Effector memory CD8-positive, alpha-beta T cell (primary cell): Measurements from ENCODE around the gene DUSP7.

Source experiments
- ATAC-seq: fragments of 150-1000 bp; cut with Tn5 transposase; replicated peaks from 2 replicates; pipeline ENCODE4 v1.10.0; 2021; ENCODE audit warnings: mild to moderate bottlenecking, moderate library complexity
- DNase-seq, 3 experiments: peaks; one replicate each; pipeline ENCODE4 v3.0.0; 2021
- H3K27ac Mint-ChIP-seq, 2 donors: one replicate each; pipeline ENCODE4 v1.8.0; 2022; ENCODE audit warnings: mild to moderate bottlenecking in 2 of 2, mixed read lengths in 2 of 2, moderate library complexity in 2 of 2
- H3K27me3 Mint-ChIP-seq, 2 donors: one replicate each; pipeline ENCODE4 v1.8.0; 2022; ENCODE audit warnings: mixed read lengths in 2 of 2
- H3K36me3 Mint-ChIP-seq: one replicate; pipeline ENCODE4 v1.8.0; 2022; ENCODE audit warnings: mild to moderate bottlenecking, moderate library complexity, mixed read lengths; ENCODE audit not compliant: insufficient read depth
- H3K4me1 Mint-ChIP-seq, 2 donors: one replicate each; pipeline ENCODE4 v1.8.0; 2022; ENCODE audit warnings: low read depth in 2 of 2, mixed read lengths in 2 of 2
- H3K4me3 Mint-ChIP-seq, 2 donors: one replicate each; pipeline ENCODE4 v1.8.0; 2022; ENCODE audit warnings: mild to moderate bottlenecking in 2 of 2, mixed read lengths in 2 of 2, moderate library complexity in 2 of 2
- H3K9me3 Mint-ChIP-seq, 2 donors: one replicate each; pipeline ENCODE4 v1.8.0; 2022; ENCODE audit warnings: mixed read lengths in 2 of 2

DUSP7 gene

GRCh38 chr3:52020796-52021195 is 35.6 kb downstream of the DUSP7 start:
- DNase-seq (no peak), ATAC-seq (no peak)
- Mint-ChIP-seq H3K4me1 (no peaks in the 10 kb centered on the region), H3K4me3 (no peak overlapping the region), H3K36me3 (no peaks in the 10 kb centered on the region), H3K9me3 (no peaks in the 10 kb centered on the region), H3K27me3 (no peaks in the 10 kb centered on the region), H3K27ac (no peak overlapping the region)

GRCh38 chr3:52019352-52020080 is 36.9 kb downstream of the DUSP7 start:
- ATAC-seq (no peak), DNase-seq (no peak)
- Mint-ChIP-seq H3K4me1 (no peaks in the 10 kb centered on the region), H3K27ac (no peak overlapping the region), H3K36me3 (no peaks in the 10 kb centered on the region), H3K27me3 (no peaks in the 10 kb centered on the region), H3K4me3 (no peak overlapping the region), H3K9me3 (no peaks in the 10 kb centered on the region)

GRCh38 chr3:52018319-52019000 is 37.9 kb downstream of the DUSP7 start:
- no peaks in the 10 kb centered on the region for H3K9me3 Mint-ChIP-seq
- ATAC-seq (no peak), DNase-seq (no peak)
- H3K36me3 Mint-ChIP-seq, result no peaks in the 10 kb centered on the region
- H3K4me3 Mint-ChIP-seq, result no peak overlapping the region
- H3K4me1 Mint-ChIP-seq, result no peaks in the 10 kb centered on the region
- H3K27me3 Mint-ChIP-seq, result no peaks in the 10 kb centered on the region
- H3K27ac Mint-ChIP-seq, result no peak overlapping the region

- Mint-ChIP-seq H3K27me3 (no peaks in the 10 kb centered on the region), H3K4me1 (no peaks in the 10 kb centered on the region), H3K4me3 (no peak overlapping the region), H3K27ac (no peak overlapping the region), H3K36me3 (no peaks in the 10 kb centered on the region), H3K9me3 (no peaks in the 10 kb centered on the region)
- DNase-seq, result no peak
- no peak for ATAC-seq
Observed at GRCh38 chr3:52017586-52017985, 38.8 kb downstream of the DUSP7 start.

- Mint-ChIP-seq H3K36me3 (no peaks in the 10 kb centered on the region), H3K27ac (no peak overlapping the region), H3K9me3 (no peaks in the 10 kb centered on the region), H3K4me3 (no peak overlapping the region), H3K4me1 (no peaks in the 10 kb centered on the region), H3K27me3 (no peaks in the 10 kb centered on the region)
- ATAC-seq (no peak), DNase-seq (no peak)
Observed at GRCh38 chr3:52015438-52016228, 40.7 kb downstream of the DUSP7 start.

GRCh38 chr3:52014613-52015012 is 41.8 kb downstream of the DUSP7 start:
- Mint-ChIP-seq H3K27me3 (no peaks in the 10 kb centered on the region), H3K4me3 (no peak overlapping the region), H3K4me1 (no peaks in the 10 kb centered on the region), H3K27ac (no peak overlapping the region), H3K9me3 (no peaks in the 10 kb centered on the region), H3K36me3 (no peaks in the 10 kb centered on the region)
- DNase-seq, result no peak
- ATAC-seq, result no peak

GRCh38 chr3:52013802-52014598 is 42.4 kb downstream of the DUSP7 start:
- no peaks in the 10 kb centered on the region for H3K27me3 Mint-ChIP-seq
- ATAC-seq (no peak), DNase-seq (no peak)
- H3K9me3 Mint-ChIP-seq, result no peaks in the 10 kb centered on the region
- no peaks in the 10 kb centered on the region for H3K4me1 Mint-ChIP-seq
- H3K4me3 Mint-ChIP-seq, result no peak overlapping the region
- no peak overlapping the region for H3K27ac Mint-ChIP-seq
- H3K36me3 Mint-ChIP-seq, result no peaks in the 10 kb centered on the region

GRCh38 chr3:52012699-52013098 is 43.7 kb downstream of the DUSP7 start:
- no peak overlapping the region for H3K27ac Mint-ChIP-seq
- no peak overlapping the region for H3K4me3 Mint-ChIP-seq
- H3K9me3 Mint-ChIP-seq, result no peaks in the 10 kb centered on the region
- ATAC-seq (no peak), DNase-seq (no peak)
- H3K4me1 Mint-ChIP-seq, result no peaks in the 10 kb centered on the region
- no peaks in the 10 kb centered on the region for H3K36me3 Mint-ChIP-seq
- H3K27me3 Mint-ChIP-seq, result no peaks in the 10 kb centered on the region

- ATAC-seq (no peak), DNase-seq (no peak)
- H3K4me1 Mint-ChIP-seq, result no peaks in the 10 kb centered on the region
- no peaks in the 10 kb centered on the region for H3K9me3 Mint-ChIP-seq
- no peak overlapping the region for H3K4me3 Mint-ChIP-seq
- H3K27ac Mint-ChIP-seq, result no peak overlapping the region
- H3K27me3 Mint-ChIP-seq, result no peaks in the 10 kb centered on the region
- H3K36me3 Mint-ChIP-seq, result no peaks in the 10 kb centered on the region
Observed at GRCh38 chr3:52010431-52010830, 45.9 kb downstream of the DUSP7 start.

GRCh38 chr3:52007291-52007690 is 49.1 kb downstream of the DUSP7 start:
- Mint-ChIP-seq H3K36me3 (no peaks in the 10 kb centered on the region), H3K4me3 (no peak overlapping the region), H3K9me3 (no peaks in the 10 kb centered on the region), H3K27ac (no peak overlapping the region), H3K4me1 (no peaks in the 10 kb centered on the region), H3K27me3 (no peaks in the 10 kb centered on the region)
- DNase-seq (no peak), ATAC-seq (no peak)

GRCh38 chr3:52006820-52007133 is 49.6 kb downstream of the DUSP7 start:
- Mint-ChIP-seq H3K4me1 (peaks cover 3% of the 10 kb centered on the region in 2 donors), H3K9me3 (no peaks in the 10 kb centered on the region), H3K27ac (no peak overlapping the region), H3K4me3 (no peak overlapping the region), H3K27me3 (no peaks in the 10 kb centered on the region), H3K36me3 (no peaks in the 10 kb centered on the region)
- DNase-seq (no peak), ATAC-seq (no peak)

GRCh38 chr3:52006017-52006819 is 50.2 kb downstream of the DUSP7 start:
- Mint-ChIP-seq H3K27me3 (no peaks in the 10 kb centered on the region), H3K4me3 (no peak overlapping the region), H3K4me1 (peaks cover 7% of the 10 kb centered on the region in 2 donors), H3K27ac (peak overlapping the region in 1 of 2 donors; percentile 78), H3K9me3 (no peaks in the 10 kb centered on the region), H3K36me3 (no peaks in the 10 kb centered on the region)
- no peak for ATAC-seq
- DNase-seq, result no peak

- Mint-ChIP-seq H3K9me3 (no peaks in the 10 kb centered on the region), H3K27me3 (no peaks in the 10 kb centered on the region), H3K4me3 (no peak overlapping the region), H3K27ac (peak overlapping the region in 1 of 2 donors; percentile 78), H3K4me1 (peaks cover 7% of the 10 kb centered on the region in 2 donors), H3K36me3 (no peaks in the 10 kb centered on the region)
- no peak for ATAC-seq
- no peak for DNase-seq
Observed at GRCh38 chr3:52005571-52005986, 50.8 kb downstream of the DUSP7 start.
